Upper lobe of left lung (tissue), 4 donors: ENCODE data around the gene CCDC110.
"Not testable (repeated sequence)": the region's sequence is repeated elsewhere in the genome, so short reads cannot be mapped to it uniquely, and the experiment has no call there.

Experiments used
- CTCF ChIP-seq, 6 experiments: fragments of 450-650 bp in 4 of 6; fragments of 200-600 bp in 2 of 6; sonication (generic) in 2 of 6; IDR thresholded peaks; one replicate each; pipeline ENCODE4 v1.5.1; 2016 to 2019; ENCODE audit warnings: antibody characterized with exemption in 6 of 6
- EP300 ChIP-seq, 4 donors: sonication (generic); formaldehyde crosslinking; IDR thresholded peaks; one replicate each; pipeline ENCODE4 v1.5.1; 2017; ENCODE audit warnings: antibody characterized with exemption in 4 of 4, control low read depth in 2 of 4
- POLR2AphosphoS5 ChIP-seq, 2 donors: sonication (generic); formaldehyde crosslinking; IDR thresholded peaks; one replicate each; pipeline ENCODE4 v1.5.1; 2017; ENCODE audit warnings: antibody characterized with exemption in 2 of 2

GRCh38 chr4:185511243-185511642 is 39.7 kb upstream of the CCDC110 start:
- TF ChIP-seq POLR2AphosphoS5, CTCF, EP300 (IDR thresholded peaks at IDR 0.05): not testable (repeated sequence)
